Fibroblast of upper back skin (primary cell): ENCODE measurements around the gene DSCAML1.

Experiments used
- DNase-seq: peaks from one replicate; pipeline ENCODE4 v3.0.0-alpha.2; 2013

The DSCAML1 gene

GRCh38 chr11:117511483-117511930, 285.5 kb downstream of the DSCAML1 start:
- no peak for DNase-seq

- no peak for DNase-seq
These were observed 286.4 kb downstream of the DSCAML1 start for GRCh38 chr11:117510646-117511045.

GRCh38 chr11:117509543-117509942, 287.5 kb downstream of the DSCAML1 start:
- DNase-seq = no peak

GRCh38 chr11:117506971-117507370, 290.0 kb downstream of the DSCAML1 start:
- DNase-seq = no peak

- no peak for DNase-seq
These were observed 291.6 kb downstream of the DSCAML1 start for GRCh38 chr11:117505285-117505970.

GRCh38 chr11:117502779-117503100, 294.3 kb downstream of the DSCAML1 start:
- DNase-seq = no peak

- no peak for DNase-seq
These were observed 294.8 kb downstream of the DSCAML1 start for GRCh38 chr11:117502015-117502778.

- DNase-seq = no peak
These were observed 295.6 kb downstream of the DSCAML1 start for GRCh38 chr11:117501237-117501898.

- no peak for DNase-seq
These were observed 298.2 kb downstream of the DSCAML1 start for GRCh38 chr11:117498791-117499190.

- no peak for DNase-seq
These were observed 299.6 kb downstream of the DSCAML1 start for GRCh38 chr11:117497206-117497951.

GRCh38 chr11:117495357-117495756, 301.7 kb downstream of the DSCAML1 start:
- DNase-seq = no peak

GRCh38 chr11:117492578-117493251, 304.3 kb downstream of the DSCAML1 start:
- no peak for DNase-seq

GRCh38 chr11:117490911-117491310, 306.1 kb downstream of the DSCAML1 start:
- DNase-seq = no peak

- no peak for DNase-seq
These were observed 306.9 kb downstream of the DSCAML1 start for GRCh38 chr11:117489999-117490679.

GRCh38 chr11:117488996-117489952, 307.7 kb downstream of the DSCAML1 start:
- DNase-seq = no peak

GRCh38 chr11:117486059-117486458, 311.0 kb downstream of the DSCAML1 start:
- no peak for DNase-seq

- no peak for DNase-seq
These were observed 312.9 kb downstream of the DSCAML1 start for GRCh38 chr11:117484156-117484555.

GRCh38 chr11:117483372-117483771, 313.6 kb downstream of the DSCAML1 start:
- DNase-seq = no peak

- no peak for DNase-seq
These were observed 314.1 kb downstream of the DSCAML1 start for GRCh38 chr11:117482881-117483280.

GRCh38 chr11:117481885-117482284, 315.1 kb downstream of the DSCAML1 start:
- no peak for DNase-seq

- DNase-seq = no peak
These were observed 316.0 kb downstream of the DSCAML1 start for GRCh38 chr11:117481036-117481435.
